Cardiac septum (tissue), 1 donor: ENCODE measurements around the gene CCNL1. TPM values are rescaled to one million over a fixed set of nuclear protein-coding genes. Genes with fewer than 3 reads are reported as not detected.
"Not testable (repeated sequence)": the region's sequence is repeated elsewhere in the genome, so short reads cannot be mapped to it uniquely, and the experiment has no call there.

Experiments
- DNase-seq: peaks from one replicate; pipeline ENCODE4 v3.0.0-alpha.2; 2020; ENCODE audit warnings: low spot score
- intact Hi-C: fragments of 100-400 bp; cut with DNase I; formaldehyde crosslinking; loops from one replicate; pipeline ENCODE4 v1.14.0; 2022
- total RNA-seq: library from RNA; stranded (reverse); fragmentation: NEBNext Ultra II Directional; extraction: Animal tissue kit (Norgen Biotek cat#: 25700); gene quantifications from one replicate; pipeline ENCODE4 v1.2.1, GENCODE V29; 2021
- donor health status: DM: no; HTN: no; CAD: no.

The CCNL1 gene
- total RNA-seq, 1 donor from 2014 or later: 41.7 TPM

DNA sequence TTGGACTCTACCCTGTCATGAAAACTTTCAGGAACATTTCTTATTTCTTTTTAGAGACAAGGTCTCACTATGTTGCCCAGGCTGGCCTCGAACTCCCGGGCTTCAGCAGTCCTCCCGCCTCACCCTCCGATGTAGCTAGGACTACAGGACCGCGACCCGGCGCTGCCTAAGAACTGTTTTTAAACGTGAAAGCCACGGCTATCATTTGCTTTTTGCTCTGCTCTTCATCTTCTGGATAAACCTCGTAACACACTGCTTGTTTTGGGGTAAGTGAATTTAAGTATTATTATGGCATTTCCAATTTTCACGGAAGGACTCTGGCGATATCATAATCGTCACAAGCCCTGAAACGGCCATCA is 14.3 kb upstream of the CCNL1 start:
- intact Hi-C loops: loop anchor here (1.0 kb wide), 1 partner anchor 14 kb away; the partner anchor contains the start of gene CCNL1
- DNase-seq: no peak

DNA sequence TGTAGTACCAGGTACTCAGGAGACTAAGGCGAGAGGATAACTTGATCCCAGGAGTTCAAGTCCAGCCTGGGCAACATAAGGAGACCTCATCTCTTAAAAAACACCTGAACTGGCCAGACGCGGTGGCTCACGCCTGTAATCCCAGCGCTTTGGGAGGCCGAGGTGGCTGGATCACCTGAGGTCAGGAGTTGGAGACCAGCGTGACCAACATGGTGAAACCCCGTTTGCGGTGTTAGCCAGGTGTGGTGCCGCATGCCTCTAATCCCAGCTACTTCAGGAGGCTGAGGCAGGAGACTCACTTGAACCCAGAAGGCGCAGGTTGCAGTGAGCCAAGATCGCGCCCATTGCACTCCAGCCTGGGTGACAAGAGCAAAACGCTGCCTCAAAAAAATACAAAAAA is 13.4 kb upstream of the CCNL1 start:
- intact Hi-C loops, DNase-seq: not testable (repeated sequence)

DNA sequence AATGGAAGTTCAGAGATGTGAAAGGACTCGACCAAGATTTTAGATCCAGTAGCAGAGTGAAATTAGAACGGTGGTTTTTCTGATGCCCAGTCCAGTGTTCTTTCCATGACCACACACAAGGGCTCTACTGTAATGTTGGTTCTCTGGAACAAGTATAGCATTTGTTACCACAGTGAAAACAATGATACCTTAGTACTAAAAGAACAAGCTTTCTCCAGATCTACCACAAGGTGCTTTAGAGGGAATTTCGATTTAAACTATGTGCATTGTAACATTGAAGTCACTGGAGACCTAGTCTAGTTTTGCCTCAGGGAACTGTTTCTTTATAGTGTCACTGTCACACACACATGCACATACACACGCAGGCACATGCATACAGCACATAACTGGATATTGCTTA is 12.8 kb upstream of the CCNL1 start:
- no peak for DNase-seq
- intact Hi-C loops: no loop called here

DNA sequence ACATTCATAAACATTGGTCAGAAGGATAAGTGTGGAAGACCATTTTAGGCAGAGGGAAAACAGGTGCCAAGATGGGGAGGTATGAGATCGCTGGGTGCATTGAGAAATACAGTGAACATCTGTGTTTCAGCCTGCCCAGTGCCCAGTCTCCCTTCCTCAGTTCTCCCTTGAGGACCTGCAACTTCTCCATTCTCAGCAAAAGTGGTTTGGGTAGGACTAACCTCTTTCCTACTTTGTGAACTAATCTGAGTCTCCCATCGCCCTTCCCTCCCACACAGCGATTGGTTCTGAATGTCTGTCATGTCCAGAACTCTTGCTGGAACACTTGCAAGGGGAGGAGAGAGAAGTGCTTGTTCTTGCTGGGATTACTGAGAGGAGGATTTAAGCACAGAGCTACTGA is 10.9 kb upstream of the CCNL1 start:
- no peak for DNase-seq
- intact Hi-C loops: no loop called here

- no peak for DNase-seq
- intact Hi-C loops: loop anchor here (10.0 kb wide), 1 partner anchor 77 kb away; no protein-coding TSS in a partner anchor
Measured at GRCh38 chr3:157167371-157168042, 7.6 kb upstream of the CCNL1 start.

GRCh38 chr3:157166561-157166960 is 6.6 kb upstream of the CCNL1 start:
- DNase-seq: no peak
- intact Hi-C loops: loop anchor here (10.0 kb wide), 1 partner anchor 78 kb away; no protein-coding TSS in a partner anchor

DNA sequence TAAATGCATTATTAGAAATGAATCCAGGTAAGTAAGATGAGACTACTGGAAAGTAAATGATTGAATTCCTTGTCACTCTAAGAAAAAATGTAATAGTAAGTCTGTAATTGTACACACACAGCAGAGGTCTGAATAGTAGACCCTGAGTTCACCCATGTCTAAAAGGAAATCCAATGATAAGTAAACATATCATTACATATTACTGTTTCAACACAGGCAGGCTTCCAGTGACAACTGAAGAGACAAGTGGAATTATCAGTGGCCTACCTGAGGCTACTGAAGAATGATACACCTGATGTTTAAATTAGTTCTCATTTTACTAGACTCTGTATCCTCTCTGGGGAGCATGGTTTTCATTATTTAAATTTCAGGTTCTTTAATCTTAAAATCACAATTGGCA is 6.2 kb upstream of the CCNL1 start:
- DNase-seq: no peak
- intact Hi-C loops: loop anchor here (10.0 kb wide), 1 partner anchor 79 kb away; no protein-coding TSS in a partner anchor

- no peak for DNase-seq
- intact Hi-C loops: loop anchor here (10.0 kb wide), 1 partner anchor 81 kb away; no protein-coding TSS in a partner anchor
Measured at GRCh38 chr3:157163217-157163953, 3.4 kb upstream of the CCNL1 start.

GRCh38 chr3:157162620-157163019 is 2.7 kb upstream of the CCNL1 start:
- intact Hi-C loops: loop anchor here (10.0 kb wide), 1 partner anchor 82 kb away; no protein-coding TSS in a partner anchor
- DNase-seq: peak; percentile 76

GRCh38 chr3:157160658-157161424 is 894 bp upstream of the CCNL1 start:
- peak; percentile 94 for DNase-seq
- intact Hi-C loops: loop anchor here (1.0 to 10.0 kb wide), 3 partner anchors 13 to 84 kb away; no protein-coding TSS in a partner anchor

DNA sequence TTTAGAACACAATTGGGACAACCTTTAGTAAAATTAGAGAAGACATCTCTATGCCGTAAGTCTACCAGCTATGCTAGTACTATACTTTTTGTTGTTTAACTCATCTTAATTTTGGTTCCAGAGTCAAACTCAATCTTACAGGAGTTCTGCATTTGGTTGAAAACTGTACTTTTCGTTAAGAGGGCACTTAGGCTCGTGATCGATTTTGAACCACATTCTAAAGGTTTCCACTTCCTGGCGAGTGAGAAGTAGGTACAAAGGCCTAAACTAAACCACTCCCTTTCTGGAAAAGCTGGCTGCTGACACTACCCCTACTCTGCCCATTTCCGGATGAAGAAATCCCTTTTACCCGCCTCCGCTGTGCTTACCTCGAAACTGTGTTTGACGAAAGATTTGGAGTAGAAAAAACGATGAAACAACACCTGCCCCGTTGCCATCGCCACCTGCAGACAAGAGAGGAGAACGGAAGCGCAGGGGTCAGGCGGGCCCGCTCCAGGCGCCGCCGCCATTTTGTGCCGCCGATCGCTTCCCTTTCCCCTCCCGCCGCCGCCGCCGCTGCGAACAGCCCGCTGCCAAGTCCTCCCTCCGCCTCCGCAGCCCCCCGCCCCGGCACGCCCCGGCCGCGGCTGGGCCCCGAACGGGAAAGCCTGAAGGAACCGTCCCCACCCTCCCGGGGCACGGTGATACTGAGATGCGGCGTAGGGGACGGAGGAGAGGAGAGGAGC is 748 bp downstream of the CCNL1 start:
- DNase-seq: peak; percentile 87
- intact Hi-C loops: no loop called here

DNA sequence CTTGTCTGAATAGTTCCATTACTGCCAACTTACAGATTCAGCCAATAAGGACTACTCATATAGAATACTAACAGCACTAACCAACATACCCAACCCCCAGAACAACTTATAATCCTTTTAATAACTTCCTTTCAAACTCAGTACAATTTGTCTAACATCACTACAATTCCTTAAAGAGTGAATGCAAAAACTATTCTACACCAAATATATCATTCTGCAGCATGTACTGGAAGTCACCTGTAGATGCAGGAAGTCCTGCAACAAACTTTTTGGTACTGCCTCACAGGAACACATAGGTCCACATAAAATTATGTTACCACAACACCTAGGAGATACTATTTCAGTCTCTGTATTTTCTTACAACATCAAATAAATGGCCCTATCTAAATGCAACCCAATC is 2.1 kb downstream of the CCNL1 start:
- no peak for DNase-seq
- intact Hi-C loops: no loop called here

GRCh38 chr3:157156837-157157635 is 2.9 kb downstream of the CCNL1 start:
- intact Hi-C loops: no loop called here
- no peak for DNase-seq

DNA sequence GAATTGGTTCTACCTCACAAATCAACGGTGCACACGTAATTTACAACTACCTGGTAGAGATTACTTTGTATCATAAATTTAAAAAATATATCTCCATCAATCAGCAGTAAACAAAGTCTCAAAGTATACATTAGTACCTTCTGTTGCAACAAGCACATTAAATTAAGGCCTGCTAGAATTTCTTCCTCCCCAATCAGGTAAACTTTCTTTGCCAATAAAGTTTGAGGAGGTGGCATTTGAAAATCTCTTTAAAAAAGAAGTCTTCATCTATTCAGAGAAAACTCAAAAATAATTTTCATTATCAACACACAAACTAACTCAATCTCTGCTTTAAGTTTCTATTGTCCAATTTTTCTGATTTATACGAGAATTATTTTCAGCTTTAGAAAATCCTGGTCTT is 4.4 kb downstream of the CCNL1 start:
- DNase-seq: no peak
- intact Hi-C loops: no loop called here

GRCh38 chr3:157154563-157155330 is 5.2 kb downstream of the CCNL1 start:
- no peak for DNase-seq
- intact Hi-C loops: no loop called here

- intact Hi-C loops: no loop called here
- DNase-seq: no peak
Measured at GRCh38 chr3:157152930-157153329, 7.0 kb downstream of the CCNL1 start.

DNA sequence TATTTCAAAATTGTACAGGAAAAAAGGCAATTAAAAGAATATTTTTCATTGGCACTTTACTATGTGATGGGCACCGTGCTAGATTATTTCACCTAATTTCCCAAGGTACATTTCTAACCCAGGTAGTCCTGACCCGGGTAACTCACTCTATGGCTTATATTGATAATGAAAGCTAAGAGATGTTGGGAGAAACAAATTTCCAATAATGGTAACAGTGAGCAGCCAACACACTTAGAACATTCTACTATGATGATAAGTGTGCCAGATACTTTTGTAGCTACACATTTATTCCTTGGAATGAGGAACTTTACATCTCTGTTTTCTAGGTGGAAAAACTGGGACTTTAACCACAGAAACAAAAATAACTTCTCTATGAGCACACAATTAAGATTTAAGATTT is 7.5 kb downstream of the CCNL1 start:
- intact Hi-C loops: no loop called here
- no peak for DNase-seq

DNA sequence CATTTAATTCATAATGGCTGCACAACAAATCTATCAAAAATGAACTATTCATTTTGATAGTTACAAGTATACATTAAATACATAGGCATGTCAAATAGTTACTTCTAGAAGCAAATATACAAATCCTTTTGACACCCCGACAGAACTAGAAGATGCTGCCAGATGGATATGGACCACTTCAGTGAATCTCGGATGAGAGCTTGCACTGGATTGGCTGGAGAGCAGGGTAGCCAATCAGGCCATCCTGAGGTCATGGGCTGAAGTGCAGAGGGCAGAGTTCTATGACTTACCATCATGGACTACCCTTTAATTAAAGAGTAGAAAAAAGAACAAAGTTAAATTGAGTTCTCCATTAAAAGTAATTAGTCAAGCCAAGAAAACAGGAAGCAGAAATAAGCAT is 8.3 kb downstream of the CCNL1 start:
- intact Hi-C loops: no loop called here
- no peak for DNase-seq
